HG02840 (cell line): ENCODE measurements around the gene PDSS1.
"Not testable (repeated sequence)": the region's sequence is repeated elsewhere in the genome, so short reads cannot be mapped to it uniquely, and the experiment has no call there.

ENCODE experiments used
- ATAC-seq: cut with Tn5 transposase; IDR thresholded peaks from one replicate; pipeline ENCODE4 v1.9.1; 2021; ENCODE audit warnings: mild to moderate bottlenecking, moderate library complexity, moderate number of reproducible peaks; ENCODE audit not compliant: unreplicated experiment, low FRiP score

PDSS1 gene

GRCh38 chr10:26735435-26735834 is 37.9 kb downstream of the PDSS1 start:
- ATAC-seq = no peak

GRCh38 chr10:26737730-26738129 is 40.2 kb downstream of the PDSS1 start:
- peak; percentile 72 for ATAC-seq

GRCh38 chr10:26738301-26738911 is 40.9 kb downstream of the PDSS1 start:
- ATAC-seq = no peak

DNA sequence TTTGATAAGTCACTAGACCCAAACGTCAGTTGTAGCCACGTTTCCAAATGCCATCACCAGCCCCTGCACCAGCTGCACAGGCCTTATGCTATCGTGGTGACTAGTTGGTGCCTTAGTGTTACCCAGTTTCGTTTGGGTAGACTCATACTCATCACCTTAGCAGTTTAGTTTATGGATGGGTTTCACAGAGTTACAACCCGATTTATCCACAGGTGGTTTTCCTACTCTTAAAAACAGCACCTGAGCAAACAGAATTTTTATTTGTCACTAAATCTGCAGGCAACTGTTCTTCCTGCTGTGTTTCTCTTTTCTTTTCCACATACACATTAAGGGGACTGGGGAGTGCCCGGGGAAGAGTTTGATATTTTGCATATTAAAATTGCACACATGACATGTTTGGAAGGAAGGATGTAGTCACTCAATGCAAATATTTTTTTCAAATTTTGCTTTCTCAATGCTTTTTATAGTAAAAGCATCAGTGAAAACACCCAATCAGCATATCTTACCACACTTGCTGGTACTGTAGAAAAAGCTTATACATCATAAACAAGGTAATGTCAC is 41.6 kb downstream of the PDSS1 start:
- peak; percentile 34 for ATAC-seq

DNA sequence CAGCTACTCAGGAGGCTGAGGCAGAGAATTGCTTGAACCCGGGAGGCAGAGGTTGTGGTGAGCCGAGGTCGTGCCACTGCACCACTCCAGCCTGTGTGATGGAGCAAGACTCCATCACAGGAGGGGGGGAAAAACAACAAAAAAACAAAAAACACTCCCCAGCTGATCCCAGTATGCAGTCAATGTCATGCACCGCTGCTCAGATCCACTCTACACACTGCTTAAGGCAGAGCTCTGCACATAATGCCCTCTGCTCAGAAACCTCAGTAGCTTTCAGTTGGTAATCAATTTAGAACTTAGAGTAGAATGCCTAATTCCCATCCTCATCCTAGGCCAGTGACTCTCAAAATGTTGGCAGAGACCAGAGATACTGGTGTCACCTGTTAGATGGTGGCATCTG is 43.9 kb downstream of the PDSS1 start:
- no peak for ATAC-seq

- ATAC-seq = no peak
These were observed 45.6 kb downstream of the PDSS1 start for GRCh38 chr10:26743091-26743490.

DNA sequence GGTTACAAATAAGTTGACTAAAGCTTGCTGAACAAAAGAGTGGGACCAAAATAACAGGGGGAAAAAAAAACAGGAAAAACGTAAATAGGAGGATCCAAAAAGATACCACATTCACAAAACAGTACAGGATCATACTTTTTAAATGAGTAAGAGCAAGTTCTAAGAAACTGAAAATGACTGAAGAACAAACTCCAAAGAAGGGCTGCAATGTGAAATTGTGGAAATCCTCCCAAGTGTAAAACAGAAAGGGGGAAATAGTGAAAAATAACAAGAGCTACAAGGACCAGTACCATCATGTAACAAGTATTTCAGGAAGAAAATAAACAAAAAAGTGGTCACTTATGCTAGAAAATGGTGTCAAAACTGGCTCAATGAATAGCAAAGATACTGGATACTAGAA is 46.3 kb downstream of the PDSS1 start:
- no peak for ATAC-seq

GRCh38 chr10:26746061-26746460 is 48.6 kb downstream of the PDSS1 start:
- ATAC-seq = no peak

- ATAC-seq = peak; percentile 88
These were observed 58.0 kb downstream of the PDSS1 start for GRCh38 chr10:26755443-26755903.

- no peak for ATAC-seq
These were observed 61.5 kb downstream of the PDSS1 start for GRCh38 chr10:26759008-26759407.

- no peak for ATAC-seq
These were observed 68.0 kb downstream of the PDSS1 start for GRCh38 chr10:26765549-26765948.

- no peak for ATAC-seq
These were observed 72.6 kb downstream of the PDSS1 start for GRCh38 chr10:26770069-26770468.

DNA sequence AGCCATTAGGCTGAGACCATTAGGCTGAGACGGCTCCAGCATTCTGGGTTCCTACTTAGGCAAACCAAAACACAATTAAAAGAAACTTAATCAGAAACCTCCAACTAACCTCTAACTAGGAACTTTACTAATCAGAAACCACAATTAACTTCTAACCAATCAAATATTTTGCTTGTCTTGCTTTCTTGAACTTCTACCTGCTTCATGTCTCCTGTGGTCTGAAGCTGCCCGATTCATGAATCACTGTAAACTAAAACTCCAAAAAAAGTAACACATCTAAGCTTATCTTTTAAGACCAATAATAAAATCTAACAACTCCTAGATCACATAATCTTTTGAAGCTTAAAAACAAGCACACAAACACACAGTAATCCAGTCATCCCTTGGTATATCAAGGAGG is 76.1 kb downstream of the PDSS1 start:
- no peak for ATAC-seq

DNA sequence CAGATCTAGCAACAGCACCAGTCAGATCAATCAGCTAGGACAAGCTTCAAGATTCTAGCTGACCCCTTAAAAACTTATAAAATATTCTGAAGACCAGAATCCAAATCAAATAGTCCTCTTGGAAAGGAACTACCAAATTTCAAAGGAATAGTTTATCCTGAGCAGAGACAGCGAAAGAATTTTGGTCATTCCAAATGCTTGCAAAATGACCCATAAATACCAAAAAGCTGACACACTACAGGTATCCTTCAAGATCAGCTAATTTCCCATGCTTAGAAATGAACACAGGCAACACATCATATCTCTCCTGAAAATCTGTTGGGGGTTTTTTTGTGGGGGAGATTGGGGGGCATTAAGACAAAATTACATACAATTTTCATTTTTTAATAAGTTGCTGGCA is 78.8 kb downstream of the PDSS1 start:
- ATAC-seq = no peak

- ATAC-seq = no peak
These were observed 80.2 kb downstream of the PDSS1 start for GRCh38 chr10:26777686-26778085.

- ATAC-seq = no peak
These were observed 81.8 kb downstream of the PDSS1 start for GRCh38 chr10:26779176-26779860.

DNA sequence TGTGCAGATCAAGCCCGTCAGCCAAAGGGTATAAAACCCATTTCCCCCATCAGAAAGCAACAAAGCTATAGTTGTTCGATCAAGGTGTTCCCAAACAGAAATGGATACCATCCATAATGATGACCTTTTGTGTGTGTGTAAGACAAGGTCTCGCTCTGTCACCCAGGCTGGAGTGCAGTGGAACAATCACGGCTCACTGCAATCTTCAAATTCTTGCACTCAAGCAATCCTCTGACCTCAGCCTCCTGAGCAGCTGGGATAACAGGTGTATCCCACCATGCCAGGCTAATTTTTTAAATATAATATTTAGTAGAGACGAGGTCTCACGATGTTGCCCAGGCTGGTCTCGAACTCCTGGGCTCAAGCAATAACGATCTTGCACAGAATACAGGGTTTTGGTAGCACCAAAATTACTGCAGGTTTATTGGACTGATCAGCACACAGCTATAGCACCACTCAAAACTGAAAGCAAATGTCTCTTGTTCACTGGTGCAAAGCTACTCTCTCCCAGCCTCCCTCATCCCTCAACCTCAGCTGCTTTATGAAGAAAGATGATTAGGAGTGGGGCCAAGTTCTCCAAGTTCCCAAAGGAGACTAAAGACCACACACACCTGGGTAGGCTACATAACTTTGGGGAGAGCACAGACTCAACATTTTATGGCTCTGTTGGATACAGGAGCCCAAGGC is 82.7 kb downstream of the PDSS1 start:
- no peak for ATAC-seq

DNA sequence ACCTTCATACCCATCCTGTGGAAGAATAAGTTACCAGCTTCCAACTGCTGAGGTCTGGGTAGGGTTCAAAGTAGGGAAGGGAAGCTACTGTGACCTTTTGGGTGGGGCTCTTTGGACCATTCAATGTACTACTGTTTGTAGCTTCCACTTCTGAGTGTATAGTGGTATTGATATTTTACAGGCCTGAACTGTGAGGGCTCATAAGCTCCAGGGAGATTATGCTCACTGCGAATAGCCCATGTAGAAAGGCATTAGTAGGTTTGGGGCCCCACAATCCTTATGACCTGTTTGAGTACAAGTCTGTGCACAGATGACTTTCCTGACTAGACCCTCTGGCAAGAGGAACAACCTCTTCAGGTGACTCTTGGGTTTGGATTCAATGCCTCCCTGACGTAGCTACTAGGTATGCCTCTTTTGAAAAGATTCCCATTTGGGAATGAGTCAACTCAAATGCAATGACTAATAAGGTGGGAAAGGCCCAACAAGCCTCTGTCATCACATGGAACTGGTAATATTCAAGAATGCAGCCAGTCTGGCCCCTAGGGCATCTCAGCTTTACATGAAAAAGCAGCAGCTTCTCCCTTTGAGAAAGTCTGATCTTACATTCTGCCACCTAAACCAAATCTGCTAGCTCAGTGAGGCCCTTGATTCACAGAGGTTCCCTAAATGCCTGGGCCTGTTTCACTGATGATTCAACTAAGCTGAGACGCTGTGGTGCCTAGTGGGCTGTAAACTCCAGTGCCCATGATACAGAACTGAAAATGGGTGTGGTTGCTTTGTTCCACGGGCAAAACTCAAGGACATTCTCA is 83.5 kb downstream of the PDSS1 start:
- ATAC-seq = no peak

DNA sequence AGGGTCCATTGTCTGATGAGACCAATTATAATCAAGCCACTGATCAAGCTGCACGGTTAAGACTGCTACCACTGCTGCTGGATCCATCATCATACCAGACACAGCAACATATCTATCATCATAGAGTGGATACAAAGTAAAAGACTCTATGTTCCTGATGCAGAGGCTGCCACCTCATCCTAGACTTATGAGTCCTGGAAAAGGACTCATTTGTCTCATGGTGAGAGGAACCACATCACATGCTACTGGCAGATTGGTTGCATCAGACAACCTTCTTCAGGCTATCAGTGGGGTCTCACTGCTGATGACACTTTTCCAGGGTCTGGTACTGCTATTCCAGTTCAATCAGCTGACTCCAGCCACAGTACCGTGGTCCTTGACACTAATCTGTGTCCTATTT is 84.3 kb downstream of the PDSS1 start:
- ATAC-seq = no peak

DNA sequence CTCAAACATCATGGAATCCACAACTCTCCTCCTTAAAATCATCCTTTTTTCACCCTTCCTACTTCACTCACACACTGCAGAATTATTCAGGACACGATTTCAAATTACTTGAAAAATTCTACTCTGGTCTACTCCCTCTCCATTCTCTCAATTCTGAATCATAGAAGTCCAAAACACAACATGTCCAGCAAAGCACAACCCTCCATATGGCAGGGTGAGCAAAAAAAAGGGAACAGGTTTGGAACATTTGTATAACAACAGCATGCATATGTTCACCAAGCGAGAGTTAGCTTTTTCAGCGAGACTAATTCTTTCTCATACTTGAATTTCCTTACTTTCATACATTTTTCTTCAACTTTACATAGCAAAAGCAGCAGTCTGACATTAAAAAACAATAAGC is 89.9 kb downstream of the PDSS1 start:
- no peak for ATAC-seq

- ATAC-seq = not testable (repeated sequence)
These were observed 92.3 kb downstream of the PDSS1 start for GRCh38 chr10:26789779-26790178.
